ENCODE results near the gene ZNF23. TPM values are rescaled to one million over a fixed set of nuclear protein-coding genes. Genes with fewer than 3 reads are reported as not detected.

Gene ZNF23
- total RNA-seq, 1 experiment from 2014 or later: 13.7 TPM

GRCh38 chr16:71430744-71431143 lies 31.3 kb downstream of the ZNF23 start:
- intact Hi-C loops (cut with micrococcal nuclease): no loop called here
- Mint-ChIP-seq H3K4me3 (ENCODE audit: unreplicated experiment) (no peak overlapping the region), H3K27me3 (ENCODE audit: insufficient read depth, unreplicated experiment) (no peaks in the 10 kb centered on the region), H3K9me3 (ENCODE audit: unreplicated experiment) (no peaks in the 10 kb centered on the region), H3K4me1 (ENCODE audit: insufficient read depth, unreplicated experiment) (no peaks in the 10 kb centered on the region), H3K36me3 (ENCODE audit: insufficient read depth, unreplicated experiment) (peaks cover 9% of the 10 kb centered on the region), H3K27ac (ENCODE audit: low read depth, unreplicated experiment) (no peak overlapping the region)
- TF ChIP-seq, protein P1, sequence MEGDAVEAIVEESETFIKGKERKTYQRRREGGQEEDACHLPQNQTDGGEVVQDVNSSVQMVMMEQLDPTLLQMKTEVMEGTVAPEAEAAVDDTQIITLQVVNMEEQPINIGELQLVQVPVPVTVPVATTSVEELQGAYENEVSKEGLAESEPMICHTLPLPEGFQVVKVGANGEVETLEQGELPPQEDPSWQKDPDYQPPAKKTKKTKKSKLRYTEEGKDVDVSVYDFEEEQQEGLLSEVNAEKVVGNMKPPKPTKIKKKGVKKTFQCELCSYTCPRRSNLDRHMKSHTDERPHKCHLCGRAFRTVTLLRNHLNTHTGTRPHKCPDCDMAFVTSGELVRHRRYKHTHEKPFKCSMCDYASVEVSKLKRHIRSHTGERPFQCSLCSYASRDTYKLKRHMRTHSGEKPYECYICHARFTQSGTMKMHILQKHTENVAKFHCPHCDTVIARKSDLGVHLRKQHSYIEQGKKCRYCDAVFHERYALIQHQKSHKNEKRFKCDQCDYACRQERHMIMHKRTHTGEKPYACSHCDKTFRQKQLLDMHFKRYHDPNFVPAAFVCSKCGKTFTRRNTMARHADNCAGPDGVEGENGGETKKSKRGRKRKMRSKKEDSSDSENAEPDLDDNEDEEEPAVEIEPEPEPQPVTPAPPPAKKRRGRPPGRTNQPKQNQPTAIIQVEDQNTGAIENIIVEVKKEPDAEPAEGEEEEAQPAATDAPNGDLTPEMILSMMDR (IDR thresholded peaks at IDR 0.05; ENCODE audit: unreplicated experiment): no peak
- no TSS peak for BruUV-seq (replicated peaks)
- DNase-seq (ENCODE audit: unreplicated experiment): no peak
- POLR2A ChIA-PET: no interaction called here
- CTCF ChIA-PET: interaction anchor here (0.5 kb wide), 1 partner anchor 18 kb away, joined by 3 read pairs; no protein-coding TSS in a partner anchor

- Mint-ChIP-seq H3K27ac (ENCODE audit: low read depth, unreplicated experiment) (no peak overlapping the region), H3K9me3 (ENCODE audit: unreplicated experiment) (no peaks in the 10 kb centered on the region), H3K36me3 (ENCODE audit: insufficient read depth, unreplicated experiment) (peaks cover 9% of the 10 kb centered on the region), H3K4me1 (ENCODE audit: insufficient read depth, unreplicated experiment) (no peaks in the 10 kb centered on the region), H3K4me3 (ENCODE audit: unreplicated experiment) (no peak overlapping the region), H3K27me3 (ENCODE audit: insufficient read depth, unreplicated experiment) (peaks cover 2% of the 10 kb centered on the region)
- POLR2A ChIA-PET: interaction anchor here (0.7 kb wide), 1 partner anchor 10 kb away, joined by 3 read pairs; no protein-coding TSS in a partner anchor
- TF ChIP-seq, protein P1 (IDR thresholded peaks at IDR 0.05; ENCODE audit: unreplicated experiment): no peak
- intact Hi-C loops (cut with micrococcal nuclease): no loop called here
- BruUV-seq (replicated peaks): no TSS peak
- CTCF ChIA-PET: interaction anchor here (0.8 to 2.5 kb wide), 7 partner anchors 10 to 182 kb away, joined by 3 to 9 read pairs (median 6); partner anchors contain the start of gene CALB2
- no peak for DNase-seq (ENCODE audit: unreplicated experiment)
Observed at GRCh38 chr16:71429581-71429980, 32.5 kb downstream of the ZNF23 start.

- TF ChIP-seq, protein P1 (IDR thresholded peaks at IDR 0.05; ENCODE audit: unreplicated experiment): no peak
- Mint-ChIP-seq H3K9me3 (ENCODE audit: unreplicated experiment) (no peaks in the 10 kb centered on the region), H3K36me3 (ENCODE audit: insufficient read depth, unreplicated experiment) (peaks cover 9% of the 10 kb centered on the region), H3K4me3 (ENCODE audit: unreplicated experiment) (no peak overlapping the region), H3K4me1 (ENCODE audit: insufficient read depth, unreplicated experiment) (no peaks in the 10 kb centered on the region), H3K27me3 (ENCODE audit: insufficient read depth, unreplicated experiment) (peaks cover 9% of the 10 kb centered on the region), H3K27ac (ENCODE audit: low read depth, unreplicated experiment) (no peak overlapping the region)
- intact Hi-C loops (cut with micrococcal nuclease): no loop called here
- CTCF ChIA-PET: interaction anchor here (0.6 to 2.5 kb wide), 8 partner anchors 16 to 219 kb away, joined by 3 to 9 read pairs (median 4); partner anchors contain the start of gene CALB2
- no TSS peak for BruUV-seq (replicated peaks)
- POLR2A ChIA-PET: no interaction called here
- DNase-seq (ENCODE audit: unreplicated experiment): no peak
Observed at GRCh38 chr16:71428883-71429282, 33.2 kb downstream of the ZNF23 start.

DNA sequence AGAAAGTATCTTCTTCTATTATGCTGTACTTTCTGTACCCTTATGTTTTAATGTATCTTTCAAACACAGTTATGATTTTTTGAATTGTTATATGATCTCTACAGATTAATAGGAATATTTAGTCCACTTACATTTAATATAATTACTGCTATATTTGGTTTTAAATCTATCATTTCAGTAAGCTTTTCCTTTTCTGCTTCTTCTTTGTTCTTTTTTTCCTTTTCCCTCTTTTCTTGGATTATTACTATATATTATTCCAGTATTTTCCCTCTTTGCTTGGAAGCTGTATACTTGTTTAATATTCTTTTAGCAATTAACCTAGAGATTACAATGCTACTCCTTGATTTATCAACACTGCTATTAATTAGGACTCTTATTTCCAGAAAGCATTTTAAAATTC lies 33.7 kb downstream of the ZNF23 start:
- H3K36me3 Mint-ChIP-seq (ENCODE audit: insufficient read depth, unreplicated experiment): peaks cover 9% of the 10 kb centered on the region
- no peak for DNase-seq (ENCODE audit: unreplicated experiment)
- no peak overlapping the region for H3K4me3 Mint-ChIP-seq (ENCODE audit: unreplicated experiment)
- POLR2A ChIA-PET: no interaction called here
- peaks cover 14% of the 10 kb centered on the region for H3K27me3 Mint-ChIP-seq (ENCODE audit: insufficient read depth, unreplicated experiment)
- no peaks in the 10 kb centered on the region for H3K9me3 Mint-ChIP-seq (ENCODE audit: unreplicated experiment)
- no peak overlapping the region for H3K27ac Mint-ChIP-seq (ENCODE audit: low read depth, unreplicated experiment)
- CTCF ChIA-PET: interaction anchor here (0.6 to 2.5 kb wide), 5 partner anchors 15 to 219 kb away, joined by 3 to 9 read pairs (median 3); partner anchors contain the start of gene CALB2
- intact Hi-C loops (cut with micrococcal nuclease): no loop called here
- BruUV-seq (replicated peaks): no TSS peak
- TF ChIP-seq, protein P1 (IDR thresholded peaks at IDR 0.05; ENCODE audit: unreplicated experiment): no peak
- H3K4me1 Mint-ChIP-seq (ENCODE audit: insufficient read depth, unreplicated experiment): no peaks in the 10 kb centered on the region

Data from MCF 10A (cell line).